Stimulated activated CD8-positive, alpha-beta memory T cell treated with anti-CD3 and anti-CD28 coated beads, Interleukin-7, amount 100 ng/mL, for 24 hours (primary cell): ENCODE measurements around the gene TNS4.

Experiments used
- DNase-seq: peaks from one replicate; pipeline ENCODE4 v3.0.0-alpha.2; 2020; ENCODE audit warnings: low read depth

Gene TNS4

DNA sequence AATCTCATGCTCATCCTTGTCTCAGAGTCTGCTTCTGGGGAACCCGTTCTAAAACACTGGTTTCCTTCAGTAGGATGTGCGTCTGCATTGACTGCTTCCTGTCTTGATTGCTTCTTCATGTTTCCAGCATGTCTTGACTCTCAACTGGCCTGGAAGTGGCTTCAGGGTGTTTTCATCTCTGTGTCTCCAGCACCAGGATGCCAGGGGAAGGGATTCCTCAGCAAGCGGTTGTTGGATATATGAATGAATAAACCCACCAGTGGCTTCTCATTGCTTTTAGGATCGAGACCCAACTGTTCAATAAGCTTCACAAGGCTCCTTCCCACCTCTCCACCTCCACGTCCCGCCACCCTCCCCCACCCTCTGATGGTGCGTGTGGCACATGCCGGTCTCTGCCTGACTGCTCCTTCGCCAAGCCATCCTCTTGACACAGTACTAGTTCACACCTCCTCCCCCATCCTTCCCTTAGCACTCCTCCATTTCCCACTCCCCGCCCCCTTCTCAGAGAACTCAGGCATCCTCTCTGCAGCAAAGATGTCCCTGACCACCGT lies 14.1 kb upstream of the TNS4 start:
- DNase-seq, result no peak

DNA sequence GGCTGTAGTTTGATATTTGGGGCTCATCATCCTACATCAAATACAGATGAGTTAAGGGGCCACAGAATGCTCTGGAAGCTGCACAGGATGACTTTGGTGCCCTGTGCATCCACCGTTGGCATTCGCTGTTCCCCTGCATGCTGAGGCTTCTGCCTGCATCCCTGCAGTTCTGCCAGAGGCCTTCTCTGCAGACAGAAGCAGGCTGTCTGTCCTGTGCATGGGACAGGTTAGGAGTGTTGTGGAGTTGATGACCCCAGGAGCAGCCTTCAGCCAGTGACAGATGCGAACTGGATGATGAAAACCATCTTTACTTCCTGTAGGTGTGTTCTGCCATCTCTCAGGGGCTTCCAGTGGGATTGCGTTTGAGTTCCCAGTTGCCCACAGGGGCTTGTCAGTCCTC lies 13.6 kb upstream of the TNS4 start:
- no peak for DNase-seq

DNA sequence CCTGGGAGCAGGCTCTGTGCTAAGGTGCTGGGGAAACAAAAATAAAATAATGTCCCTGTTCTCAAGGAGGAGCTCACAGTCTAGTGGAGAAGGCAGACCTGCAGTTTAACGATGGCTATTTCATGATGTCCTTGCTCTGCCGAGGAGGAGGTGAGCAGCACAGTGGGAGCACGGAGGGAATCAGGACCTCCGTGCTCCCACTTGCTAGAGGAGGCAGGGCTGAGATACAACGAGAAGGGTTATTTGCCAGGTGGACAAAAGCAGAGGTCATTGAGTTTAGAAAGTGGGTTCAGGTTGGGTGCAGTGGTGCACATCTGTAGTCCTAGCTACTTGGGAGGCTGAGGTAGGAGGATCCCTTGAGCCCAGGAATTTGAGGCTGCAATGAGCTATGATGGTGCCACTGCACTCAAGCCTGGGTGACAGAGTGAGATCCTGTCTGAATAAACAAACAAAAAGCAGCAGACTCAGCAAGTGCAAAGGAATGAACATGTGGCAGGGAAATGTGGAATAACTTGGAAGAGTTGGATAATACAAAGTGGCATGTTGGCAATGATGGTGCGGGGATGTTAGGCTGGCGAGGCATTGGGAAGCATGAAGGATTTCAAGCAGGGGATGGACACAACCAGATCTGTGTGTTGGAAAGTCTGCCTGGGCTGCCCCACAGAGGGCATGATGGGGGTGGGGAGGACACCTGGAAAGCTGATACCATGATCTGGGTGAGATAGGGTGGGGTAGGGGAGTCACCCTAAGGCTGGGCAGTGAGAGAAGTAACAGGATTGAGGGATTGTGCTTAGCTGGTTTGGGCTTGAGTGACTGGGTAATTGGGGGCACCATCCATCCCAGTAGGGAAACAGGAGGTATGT lies 12.8 kb upstream of the TNS4 start:
- DNase-seq, result no peak

DNA sequence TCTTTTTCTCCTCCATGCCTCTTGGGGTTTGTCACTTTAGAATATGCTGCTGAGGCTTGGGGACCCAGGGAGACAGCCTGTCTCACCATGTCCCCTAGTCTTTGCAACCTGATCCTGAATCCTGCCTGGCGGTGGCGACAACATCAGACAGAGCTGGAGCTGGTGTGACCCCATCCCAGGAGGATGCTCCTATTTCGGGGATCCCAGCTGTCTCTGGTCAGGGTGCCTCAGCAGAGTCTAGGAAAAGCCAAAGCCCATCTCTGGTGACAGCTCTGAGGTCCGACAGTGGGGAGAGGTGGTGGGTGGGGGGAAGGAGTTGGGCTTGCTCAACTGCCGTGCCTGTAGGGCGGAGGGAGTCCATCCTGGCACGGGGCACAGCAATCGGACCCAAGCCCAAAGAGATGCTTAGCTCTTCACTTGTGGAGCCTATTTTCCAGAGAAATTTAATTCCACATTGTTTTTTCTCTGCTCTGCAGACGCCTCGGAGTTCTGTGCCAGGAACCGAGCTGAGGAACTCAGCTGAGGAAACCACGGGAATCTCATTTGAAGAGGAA lies 10.3 kb upstream of the TNS4 start:
- DNase-seq, result no peak

DNA sequence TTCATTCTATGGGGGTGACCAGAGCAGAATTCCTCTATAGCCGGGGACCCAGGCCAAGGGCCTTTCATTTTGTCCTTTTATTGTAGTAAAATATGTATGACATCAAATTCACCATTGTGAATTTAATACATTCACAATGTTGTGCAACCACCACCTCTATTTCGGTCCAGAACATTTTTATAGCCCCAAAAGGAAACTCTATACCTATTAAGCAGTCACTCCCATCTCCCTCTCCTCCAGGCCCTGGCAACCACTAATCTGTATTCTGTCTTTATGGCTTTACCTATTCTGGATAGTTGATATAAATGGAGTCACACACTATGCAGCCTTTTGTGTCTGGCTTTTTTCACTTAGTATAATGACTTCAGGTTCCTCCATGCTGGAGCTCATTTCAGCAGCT lies 9.7 kb upstream of the TNS4 start:
- DNase-seq, result no peak

DNA sequence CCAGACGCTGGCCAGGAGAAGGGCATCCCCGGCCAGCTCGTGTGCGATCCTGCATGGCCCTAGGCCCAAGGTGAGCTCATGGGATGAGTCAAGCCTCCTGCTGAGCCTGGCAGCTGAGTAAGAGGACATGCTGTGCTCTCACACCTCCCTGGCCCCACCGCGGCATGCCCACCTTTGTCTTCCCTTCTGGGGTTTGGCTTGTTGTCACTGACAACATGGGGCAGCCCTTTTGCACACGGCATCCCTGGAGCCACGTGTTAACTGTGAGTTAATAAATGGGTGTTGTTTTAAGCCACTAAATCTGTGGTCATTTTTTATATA lies 8.9 kb upstream of the TNS4 start:
- DNase-seq, result no peak

DNA sequence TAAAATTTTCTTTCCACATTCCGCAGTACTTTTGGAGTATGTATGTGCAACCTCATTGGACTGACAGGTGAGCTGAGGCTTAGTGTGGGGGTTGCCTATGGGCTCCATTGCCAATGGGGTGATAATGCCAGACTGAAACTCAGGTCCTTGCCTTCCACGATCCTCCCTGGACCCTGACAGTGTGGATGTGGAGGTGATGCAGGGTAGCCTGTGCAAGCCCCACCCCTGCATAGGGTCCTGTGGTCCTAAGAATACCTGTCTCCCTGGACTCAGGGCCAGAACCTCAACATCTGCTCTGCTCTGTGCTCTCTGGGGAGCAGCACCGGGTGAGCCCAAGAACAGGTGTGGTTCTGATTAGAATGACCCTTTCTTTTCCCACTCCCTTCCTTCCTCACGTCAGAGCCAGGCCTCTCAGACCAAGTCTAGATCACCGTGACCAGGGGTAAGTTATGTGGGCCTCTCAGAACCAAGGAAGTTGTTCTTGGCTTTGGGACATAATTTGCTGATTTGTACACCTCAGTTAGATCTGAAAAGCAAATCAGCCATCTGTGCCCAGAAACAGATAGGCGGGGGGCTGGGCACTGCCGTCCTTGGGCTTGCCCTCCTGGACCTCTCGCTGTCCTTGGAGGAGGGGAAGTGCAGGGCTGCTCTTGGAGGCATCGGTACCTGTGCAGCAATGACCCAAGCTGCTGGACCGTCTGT lies 8.4 kb upstream of the TNS4 start:
- no peak for DNase-seq

DNA sequence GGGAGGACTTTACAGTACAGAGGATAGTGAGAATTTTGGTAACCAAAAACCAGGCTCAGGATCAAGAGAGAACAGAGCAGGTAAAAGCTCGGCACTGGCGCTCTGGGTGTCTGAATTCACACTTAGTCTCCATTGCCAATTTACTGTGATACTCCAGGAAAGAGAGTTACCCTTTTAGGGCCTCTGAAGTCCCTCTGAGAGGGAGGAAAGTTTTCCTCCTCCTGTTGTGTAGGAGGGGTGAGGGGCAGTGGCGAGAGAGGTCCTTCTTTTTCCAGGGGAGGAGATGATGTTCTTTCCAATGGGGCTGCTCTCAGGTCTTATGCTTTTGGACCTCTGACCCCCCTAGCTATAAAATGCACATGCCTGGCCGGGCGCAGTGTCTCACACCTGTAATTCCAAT lies 5.4 kb upstream of the TNS4 start:
- DNase-seq, result no peak

DNA sequence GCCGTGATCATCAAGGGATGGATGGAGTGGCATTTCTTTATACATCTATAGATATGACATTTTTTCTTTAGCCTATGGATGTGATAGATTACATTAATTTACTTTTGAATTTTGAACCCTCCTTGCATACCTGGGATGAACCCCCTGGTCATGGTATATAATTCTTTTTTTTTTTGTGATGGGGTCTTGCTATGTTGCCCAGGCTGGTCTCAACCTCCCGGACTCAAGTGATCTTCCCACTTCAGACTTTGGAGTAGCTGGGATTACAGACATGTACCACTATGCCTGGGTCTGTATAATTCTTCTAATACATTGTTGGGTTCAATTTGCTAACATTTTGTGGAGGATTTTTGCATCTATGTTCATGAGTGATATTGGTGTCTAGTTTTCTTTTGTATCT lies 1.7 kb upstream of the TNS4 start:
- no peak for DNase-seq

DNA sequence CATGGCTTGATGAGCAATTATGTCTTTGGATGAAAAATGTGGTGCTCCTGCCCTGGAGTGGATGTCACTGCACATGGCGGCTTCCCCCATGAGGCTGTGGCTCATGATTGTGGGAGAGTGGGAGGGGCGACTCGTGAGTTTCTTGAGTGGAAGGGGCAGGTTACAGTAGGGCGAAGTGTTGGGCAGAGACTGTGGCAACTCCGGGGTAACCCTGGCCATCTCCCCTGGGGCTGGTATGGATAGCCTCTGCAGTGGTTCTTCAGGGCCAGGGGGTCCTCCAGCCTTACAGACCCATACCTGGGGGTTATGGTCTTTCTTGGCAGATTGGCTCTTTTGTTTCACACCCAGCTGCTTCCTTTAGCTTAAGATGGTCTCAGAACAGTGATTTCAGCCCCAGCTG lies 1.3 kb upstream of the TNS4 start:
- DNase-seq, result no peak

DNA sequence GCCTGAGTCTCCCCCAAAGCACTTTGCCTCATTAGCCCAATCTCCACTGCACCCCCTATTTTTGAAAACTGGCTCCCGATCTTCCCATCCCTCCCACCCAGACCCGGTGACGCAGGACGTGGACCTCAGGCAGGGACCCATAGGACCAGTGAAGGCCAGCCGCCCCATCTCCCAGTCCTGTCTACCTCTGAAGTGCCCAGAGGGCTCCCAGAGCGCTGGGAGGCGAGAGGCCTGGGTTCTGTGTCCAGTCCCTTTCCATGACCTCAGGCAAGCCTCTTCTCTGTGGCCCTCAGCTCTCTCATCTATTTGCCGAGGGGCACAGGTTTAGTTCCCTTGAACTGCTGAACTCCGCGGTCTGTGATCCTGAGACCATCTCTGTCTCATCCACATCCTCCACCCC lies 714 bp downstream of the TNS4 start:
- DNase-seq, result no peak

DNA sequence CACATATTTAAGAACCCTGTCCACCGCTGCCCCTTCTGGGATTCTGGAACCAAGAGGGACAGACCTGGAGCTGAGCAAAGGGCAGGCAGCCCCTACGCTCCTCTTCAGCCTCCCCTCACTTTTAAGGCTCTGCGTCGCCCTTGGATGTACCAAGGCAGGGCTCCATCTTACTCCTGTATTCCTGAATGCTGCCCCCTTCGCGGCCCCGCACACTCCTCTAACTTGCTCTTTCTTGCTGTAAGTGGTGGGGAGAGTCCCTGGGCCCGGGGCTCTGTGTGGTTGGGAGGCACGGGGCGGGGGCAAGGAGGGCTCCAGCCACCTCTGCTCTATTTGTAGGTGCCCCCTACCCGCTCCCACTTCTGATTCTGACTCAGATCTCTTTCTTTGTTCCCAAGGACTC lies 1.2 kb downstream of the TNS4 start:
- DNase-seq, result no peak

DNA sequence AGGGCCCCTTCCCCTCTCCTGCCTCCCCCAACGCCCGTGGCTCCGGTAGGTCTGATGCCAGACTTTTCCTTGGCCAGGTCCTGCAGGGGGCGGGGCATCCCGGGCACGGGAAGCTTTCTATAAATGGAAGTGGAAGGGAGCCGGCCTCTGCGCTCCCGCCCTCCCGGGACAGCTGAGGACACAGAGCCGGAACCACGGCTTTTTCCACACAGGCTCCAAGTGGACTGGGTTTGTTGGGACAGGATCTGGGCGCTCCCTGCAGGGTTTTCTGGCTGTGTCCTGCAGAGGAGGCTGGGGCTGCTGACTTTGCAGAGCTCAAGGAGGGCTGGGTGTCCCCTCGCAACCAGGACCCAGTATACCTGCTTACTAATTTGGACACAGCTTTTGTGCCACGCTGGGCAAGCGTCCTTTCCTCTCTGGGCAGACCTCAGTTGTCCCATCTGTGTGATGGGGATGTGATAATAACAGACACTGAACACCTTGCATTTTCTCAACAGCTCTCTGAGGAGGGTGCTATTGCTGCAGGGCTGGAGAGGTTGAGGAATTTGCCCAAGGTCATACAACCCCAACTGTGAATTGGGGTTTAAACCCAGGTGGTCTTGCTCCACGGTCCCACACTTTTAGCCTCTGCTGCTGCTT lies 1.8 kb downstream of the TNS4 start:
- DNase-seq, result no peak

DNA sequence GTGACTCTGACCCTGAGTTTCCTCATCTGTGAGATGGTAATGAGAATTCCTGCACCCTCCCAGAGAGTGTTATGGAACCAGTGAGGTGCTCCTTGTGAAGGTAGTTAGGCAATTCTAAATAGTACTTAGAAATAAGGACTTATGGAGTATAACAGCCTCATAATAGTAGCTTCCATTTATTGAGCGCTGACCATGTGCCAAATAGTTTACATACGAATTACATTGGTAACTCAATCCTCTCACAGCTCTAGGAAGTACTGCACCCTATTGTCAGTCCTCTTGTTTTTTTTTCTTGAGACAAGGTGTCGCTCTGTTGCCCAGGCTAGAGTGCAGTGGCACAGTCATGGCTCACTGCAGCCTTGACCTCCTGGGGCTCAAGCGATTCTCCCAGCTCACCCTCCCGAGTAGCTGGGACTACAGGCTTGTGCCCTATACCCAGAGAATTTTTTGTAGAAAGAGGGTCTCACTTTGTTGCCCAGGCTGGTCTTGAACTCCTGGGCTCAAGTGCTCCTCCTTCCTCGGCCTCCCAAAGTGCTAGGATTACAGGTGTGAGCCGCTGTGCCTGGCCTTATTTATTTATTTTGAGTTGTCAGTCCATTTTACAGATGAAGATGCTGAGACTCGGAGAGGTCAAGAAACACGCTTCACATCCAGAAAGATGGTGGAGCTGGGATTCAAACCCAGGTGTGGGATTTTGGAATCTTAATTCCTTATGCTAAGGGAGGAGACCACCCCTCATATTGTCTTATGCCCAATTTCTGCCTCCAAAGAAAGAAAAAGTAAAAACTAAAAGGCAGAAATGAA lies 2.9 kb downstream of the TNS4 start:
- DNase-seq, result no peak

DNA sequence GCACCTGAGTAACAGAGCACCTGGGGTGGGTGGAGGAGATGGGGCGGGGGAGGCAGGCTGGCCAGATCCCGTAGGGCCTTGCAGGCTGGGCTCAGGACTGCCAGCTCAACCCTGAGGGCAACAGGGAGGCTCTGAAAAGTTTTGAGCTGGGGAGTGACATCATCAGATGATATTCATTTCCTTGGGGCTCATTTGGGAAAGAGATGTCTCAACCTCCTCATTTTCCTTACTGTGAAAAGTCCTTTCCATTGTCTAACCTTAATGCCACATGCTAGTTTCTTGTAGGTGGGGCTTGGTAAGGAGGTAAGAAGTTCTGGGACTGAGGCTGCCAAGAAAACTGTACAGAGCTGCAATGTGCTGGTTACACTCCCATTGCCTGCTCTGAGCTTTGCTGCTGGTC lies 3.7 kb downstream of the TNS4 start:
- no peak for DNase-seq

DNA sequence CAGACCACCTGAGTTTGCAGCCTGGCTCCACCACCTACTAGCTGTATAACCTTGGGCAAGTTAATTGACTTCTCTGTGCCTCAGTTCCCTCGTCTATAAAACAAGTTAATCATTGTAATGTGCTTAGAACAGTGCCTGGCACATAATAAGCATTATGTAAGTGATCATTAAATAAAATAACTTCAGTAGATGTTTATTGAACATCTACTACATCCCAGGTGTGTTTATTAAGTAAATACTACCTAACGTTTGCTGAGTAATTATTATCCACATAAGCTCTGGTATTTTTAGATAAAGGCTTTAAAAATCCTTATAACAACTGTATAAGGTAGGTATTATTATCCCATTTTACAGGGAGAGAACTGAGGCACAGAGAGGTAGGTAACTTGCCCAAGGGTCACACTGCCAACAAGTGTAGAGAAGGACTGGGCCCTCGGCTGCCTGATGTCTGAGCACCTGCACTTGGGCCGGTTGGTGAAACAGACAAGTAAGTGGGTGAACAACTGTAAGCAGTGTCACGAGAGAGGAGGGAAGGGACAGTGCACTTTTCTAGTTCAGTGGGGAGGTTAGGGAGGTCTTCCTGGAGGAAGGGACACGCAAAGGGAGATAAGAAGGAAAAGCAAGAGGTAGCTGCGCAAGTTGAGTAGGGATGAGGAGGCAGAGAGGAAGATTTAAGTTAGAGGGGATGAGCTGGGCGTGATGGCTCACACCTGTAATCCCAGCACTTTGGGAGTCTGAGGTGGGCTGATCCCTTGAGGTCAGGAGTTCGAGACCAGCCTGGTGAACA lies 4.6 kb downstream of the TNS4 start:
- no peak for DNase-seq

DNA sequence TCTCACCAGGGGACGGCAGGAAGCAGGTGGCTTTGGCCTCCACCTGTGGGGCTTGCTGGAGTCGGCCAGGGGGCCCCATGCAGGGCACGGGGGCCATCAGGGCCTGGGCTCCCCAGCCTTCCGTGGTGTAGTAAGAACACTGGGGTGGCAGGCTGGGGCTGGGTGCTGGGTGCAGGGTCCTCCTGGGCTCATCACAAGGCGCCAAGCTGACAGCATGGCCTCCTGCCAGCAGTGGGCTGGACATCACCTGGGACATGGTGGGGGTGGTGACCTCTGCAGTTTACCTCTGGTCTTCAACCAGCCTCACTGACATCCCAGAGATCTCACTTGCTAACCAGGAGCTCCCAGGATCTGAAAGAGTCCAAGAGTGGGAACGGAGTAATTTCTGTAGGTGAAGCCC lies 5.3 kb downstream of the TNS4 start:
- no peak for DNase-seq

DNA sequence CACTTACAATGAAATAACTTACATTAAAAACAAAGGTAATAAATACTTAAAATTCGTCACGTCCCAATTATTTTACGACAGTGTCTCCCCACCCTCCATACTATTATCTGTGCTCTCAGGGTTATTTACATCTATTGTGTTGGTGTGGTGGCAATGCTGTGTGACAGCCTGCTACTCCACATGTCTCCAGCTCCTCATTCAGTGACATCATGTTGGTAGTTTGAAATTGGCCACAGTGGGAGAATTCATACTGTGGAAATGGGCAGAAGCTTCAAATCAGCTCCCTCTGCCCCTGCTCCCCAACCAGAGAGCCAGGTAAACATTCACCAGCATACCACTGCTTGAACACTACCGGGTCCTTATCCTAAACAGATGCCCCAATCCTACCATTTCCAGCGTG lies 6.3 kb downstream of the TNS4 start:
- no peak for DNase-seq

DNA sequence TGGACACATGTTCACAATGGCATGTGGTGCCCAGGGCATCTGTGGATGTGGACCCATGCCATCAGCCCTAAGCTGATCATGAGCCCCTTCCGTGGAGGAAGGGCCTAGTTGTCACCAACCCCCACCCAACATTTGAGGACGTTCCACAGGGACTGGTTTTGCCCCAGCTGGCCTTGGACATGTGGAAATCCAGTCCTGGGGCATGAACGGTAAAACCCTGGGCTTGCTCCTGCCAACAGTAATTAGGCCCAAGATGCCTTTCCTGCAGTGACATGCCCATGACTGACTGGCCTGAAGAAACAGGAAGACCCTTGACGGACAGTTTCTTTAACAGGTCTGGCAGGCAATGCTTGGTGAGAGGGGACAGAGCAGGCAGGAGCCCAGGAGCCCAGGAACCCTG lies 7.7 kb downstream of the TNS4 start:
- no peak for DNase-seq

DNA sequence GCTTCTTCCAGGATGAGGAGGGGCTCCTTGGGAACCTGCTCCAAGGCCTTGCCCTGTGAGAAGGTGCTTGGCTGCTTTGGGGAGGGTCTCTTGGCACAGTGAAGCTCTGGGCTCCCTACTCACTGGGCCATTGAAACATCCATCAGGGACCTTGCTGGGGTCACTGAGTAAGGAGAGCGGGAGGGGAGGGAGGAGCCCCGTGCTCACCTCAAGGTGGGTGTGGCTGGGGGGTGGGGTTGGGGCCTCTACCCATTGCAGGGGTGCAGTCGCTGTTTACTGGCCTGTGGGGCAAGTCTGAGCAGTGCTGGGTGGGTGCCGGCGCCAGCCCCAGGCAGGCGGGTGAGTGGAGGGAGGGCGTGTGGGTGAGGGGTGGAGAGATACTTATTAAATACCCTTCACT lies 9.9 kb downstream of the TNS4 start:
- DNase-seq, result no peak

DNA sequence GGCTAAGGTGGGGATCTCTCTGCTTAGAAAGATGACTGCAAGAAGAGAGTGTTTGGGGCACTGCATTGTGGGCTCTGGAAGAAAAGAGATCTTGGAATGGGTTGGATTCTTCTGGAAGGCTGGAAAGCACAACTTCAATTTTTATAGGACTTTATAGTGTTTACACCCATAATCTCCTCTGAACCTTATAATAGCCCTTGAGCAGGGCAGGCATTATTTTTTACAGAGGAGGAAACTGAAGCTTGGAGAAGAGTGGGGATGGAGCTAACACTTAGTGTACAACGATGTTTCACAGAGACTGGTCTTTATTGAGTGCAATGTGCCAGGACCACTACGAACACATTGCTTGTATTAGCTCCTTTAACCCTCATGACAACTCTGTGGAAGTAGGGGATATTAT lies 10.4 kb downstream of the TNS4 start:
- DNase-seq, result no peak
